Adrenal gland (tissue), 12 donors: ENCODE results near the gene PDGFC. TPM values are rescaled to one million over a fixed set of nuclear protein-coding genes. Genes with fewer than 3 reads are reported as not detected.

Experiments
- DNase-seq, 7 donors: peaks; one replicate each; pipeline ENCODE4 v3.0.0-alpha.2; 2019 to 2020
- H3K27ac ChIP-seq, 5 donors: fragments of 200-600 bp; sonication (generic) in 4 of 5; 1 replicate in 3 of 5; 2 replicates in 2 of 5; pipeline versions ENCODE4 v1.5.1 to v1.8.0; 2016 to 2020; ENCODE audit warnings: mild to moderate bottlenecking in 1 of 5
- H3K27me3 ChIP-seq: fragments of 200-600 bp; 2 replicates; pipeline ENCODE4 v1.8.0; 2021
- H3K36me3 ChIP-seq, 2 donors: fragments of 200-600 bp; replicated peaks in 1 of 2; 1 replicate in 1 of 2; 2 replicates in 1 of 2; pipeline versions ENCODE4 v1.5.1 to v1.8.0; 2018 to 2022
- H3K4me1 ChIP-seq, 2 donors: fragments of 200-600 bp; replicated peaks in 1 of 2; 1 replicate in 1 of 2; 2 replicates in 1 of 2; pipeline versions ENCODE4 v1.5.1 to v1.8.0; 2018 to 2021
- H3K4me3 ChIP-seq, 4 donors: fragments of 200-600 bp; sonication (generic) in 3 of 4; one replicate each; pipeline ENCODE4 v1.5.1; 2016 to 2018
- H3K9me3 ChIP-seq, 3 donors: fragments of 200-600 bp; sonication (generic) in 1 of 3; replicated peaks in 1 of 3; 1 replicate in 2 of 3; 2 replicates in 1 of 3; pipeline versions ENCODE4 v1.5.1 to v1.8.0; 2016 to 2021
- CTCF ChIP-seq, 6 experiments: fragments of 450-650 bp in 4 of 6; fragments of 200-600 bp in 2 of 6; sonication (generic) in 1 of 6; IDR thresholded peaks; 1 replicate in 5 of 6; 2 replicates in 1 of 6; pipeline versions ENCODE4 v1.5.1 to v1.8.0; 2016 to 2021; ENCODE audit warnings: antibody characterized with exemption in 6 of 6, mild to moderate bottlenecking in 2 of 6, moderate library complexity in 1 of 6
- POLR2A ChIP-seq, 2 donors: fragments of 450-650 bp; IDR thresholded peaks; one replicate each; pipeline ENCODE4 v1.6.1; 2017; ENCODE audit warnings: antibody characterized with exemption in 2 of 2, mild to moderate bottlenecking in 2 of 2, moderate library complexity in 1 of 2
- WGBS, 4 donors: extraction: QIAGEN DNeasy Blood & Tissue Kit in 2 of 4; methylation state at CpG; one replicate each; pipeline versions ENCODE4 v1.1.5 to v1.1.7; 2013 to 2017; 5-methylcytosine and 5-hydroxymethylcytosine counted together
- intact Hi-C, 2 donors: fragments of 100-400 bp; cut with DNase I; formaldehyde crosslinking; loops; one replicate each; pipeline versions ENCODE4 v1.14.1 to v1.15.0; 2022 to 2023
- polyA plus RNA-seq, 3 donors: library from polyadenylated mRNA; stranded (reverse); fragments of 200-250 nt in 2 of 3; fragments of 350-450 nt in 1 of 3; fragmentation: Illumina TruSeq in 1 of 3; extraction: RNeasy Lipid Tissue Mini Kit (QIAGEN cat#74804) in 1 of 3; gene quantifications; one replicate each; pipeline ENCODE4 v1.2.3, GENCODE V29; 2013 to 2014
- total RNA-seq, 9 donors: library from RNA; depleted of rRNA in 4 of 9; stranded (reverse); fragments of >200 nt in 4 of 9; fragments of 120-200 nt in 1 of 9; fragmentation: NEBNext Ultra II Directional in 1 of 9; extraction: Animal tissue kit (Norgen Biotek cat#: 25700) in 1 of 9; gene quantifications; one replicate each; pipeline versions ENCODE4 v1.1.0 to v1.2.4, GENCODE V29; 2013 to 2023
- donor health status: healthy with polysubstance abuse.
- donor health status: Bipolar disorder and iron deficiency.
- donor health status: DM: yes; HTN: yes; CAD: no.
- donor health status: DM: no; HTN: no; CAD: no.
- donor health status: DM: no; HTN: no; CAD: no.
- donor health status: DM: yes; HTN: yes; CAD: no.

The PDGFC gene
- total and polyA plus RNA-seq, 12 donors = 6.0 to 77.2 (median 45.4) TPM

- TF ChIP-seq POLR2A (IDR thresholded peaks at IDR 0.05) (no peak), CTCF (IDR thresholded peaks at IDR 0.05) (no peak)
- Histone ChIP-seq H3K36me3 (no peaks in the 10 kb centered on the region), H3K27ac (no peak overlapping the region), H3K4me3 (no peak overlapping the region), H3K9me3 (no peaks in the 10 kb centered on the region), H3K27me3 (no peaks in the 10 kb centered on the region), H3K4me1 (peaks cover 15 to 21% of the 10 kb centered on the region in 2 donors)
- intact Hi-C loops = no loop called here
- no peak for DNase-seq
- 60 to 71% (median 66%) methylated on average over 2 of the region's 2 CpGs for WGBS, 4 donors
These were observed 189.7 kb downstream of the PDGFC start for GRCh38 chr4:156781852-156782251.

- intact Hi-C loops = no loop called here
- no peak overlapping the region for H3K27ac ChIP-seq
- H3K4me3 ChIP-seq = no peak overlapping the region
- H3K4me1 ChIP-seq = peaks cover 15 to 25% of the 10 kb centered on the region in 2 donors
- H3K9me3 ChIP-seq = no peaks in the 10 kb centered on the region
- no peaks in the 10 kb centered on the region for H3K36me3 ChIP-seq
- no peak for DNase-seq
- WGBS, 4 donors = 91 to 98% (median 96%) methylated on average over 1 of the region's 1 CpG
- no peak for TF ChIP-seq CTCF (IDR thresholded peaks at IDR 0.05)
- no peak for TF ChIP-seq POLR2A (IDR thresholded peaks at IDR 0.05)
- no peaks in the 10 kb centered on the region for H3K27me3 ChIP-seq
These were observed 191.8 kb downstream of the PDGFC start for GRCh38 chr4:156779774-156780173.

GRCh38 chr4:156779042-156779441 is 192.6 kb downstream of the PDGFC start:
- no peak overlapping the region for H3K27ac ChIP-seq
- 69 to 76% (median 74%) methylated on average over 4 of the region's 4 CpGs for WGBS, 4 donors
- no peak for TF ChIP-seq CTCF (IDR thresholded peaks at IDR 0.05)
- no peak for TF ChIP-seq POLR2A (IDR thresholded peaks at IDR 0.05)
- DNase-seq = no peak
- H3K9me3 ChIP-seq = no peaks in the 10 kb centered on the region
- no peaks in the 10 kb centered on the region for H3K27me3 ChIP-seq
- intact Hi-C loops = no loop called here
- H3K4me3 ChIP-seq = no peak overlapping the region
- no peaks in the 10 kb centered on the region for H3K36me3 ChIP-seq
- H3K4me1 ChIP-seq = peaks cover 21 to 28% of the 10 kb centered on the region in 2 donors

GRCh38 chr4:156778606-156779005 is 193.0 kb downstream of the PDGFC start:
- Histone ChIP-seq H3K27me3 (no peaks in the 10 kb centered on the region), H3K4me1 (peaks cover 25 to 33% of the 10 kb centered on the region in 2 donors), H3K4me3 (no peak overlapping the region), H3K9me3 (no peaks in the 10 kb centered on the region), H3K36me3 (no peaks in the 10 kb centered on the region), H3K27ac (peak overlapping the region in 1 of 5 donors; percentile 32)
- 69 to 87% (median 76%) methylated on average over 1 of the region's 1 CpG for WGBS, 4 donors
- DNase-seq = no peak
- TF ChIP-seq CTCF (IDR thresholded peaks at IDR 0.05) (no peak), POLR2A (IDR thresholded peaks at IDR 0.05) (no peak)
- intact Hi-C loops = no loop called here
